ENCODE data around the gene NPC1L1.

NPC1L1 gene

GRCh38 chr7:44463169-44463808 lies 77.8 kb downstream of the NPC1L1 start:
- no peak overlapping the region for H2AFZ ChIP-seq (ENCODE audit: low read depth, low read length)
- peaks cover 40% of the 10 kb centered on the region for H3K36me3 ChIP-seq (ENCODE audit: insufficient read depth, low read length)
- no peaks in the 10 kb centered on the region for H3K4me1 ChIP-seq (ENCODE audit: insufficient read depth, low read length)
- H3K4me3 ChIP-seq (ENCODE audit: low read length), result no peak overlapping the region
- H3K9me3 ChIP-seq (ENCODE audit: low read length), result no peaks in the 10 kb centered on the region
- H3K27me3 ChIP-seq (ENCODE audit: insufficient read depth, low read length), result no peaks in the 10 kb centered on the region

All from neuron (in vitro differentiated cells).